ENCODE results near the gene CFAP251.

The CFAP251 gene

GRCh38 chr12:121968876-121969275 is 50.5 kb downstream of the CFAP251 start:
- H3K4me1 ChIP-seq (ENCODE audit: control insufficient read depth, insufficient read depth, low read length): no peaks in the 10 kb centered on the region
- ChIA-PET CTCF (no interaction called here), POLR2A (no interaction called here)
- H3K4me3 ChIP-seq (ENCODE audit: low read depth, low read length): no peak overlapping the region
- TF ChIP-seq ZBTB21 (tag by site-specific recombination; IDR thresholded peaks at IDR 0.05) (no peak), ZNF138 (tag by site-specific recombination; IDR thresholded peaks at IDR 0.05; ENCODE audit: borderline replicate concordance) (no peak), ZNF777 (tag by site-specific recombination; IDR thresholded peaks at IDR 0.05; ENCODE audit: borderline replicate concordance) (no peak), ZNF530 (tag by site-specific recombination; IDR thresholded peaks at IDR 0.05; ENCODE audit: low read depth) (no peak)
- H3K36me3 ChIP-seq (ENCODE audit: control insufficient read depth in 2 of 2, insufficient read depth in 1 of 2, low read length in 2 of 2): peaks cover 0 to 6% of the 10 kb centered on the region in 2 experiments; a peak in 1 of 3 replicates
- no peak overlapping the region for H3K27ac ChIP-seq (ENCODE audit: extremely low read depth, low read depth, low read length)
- no peaks in the 10 kb centered on the region for H3K9me3 ChIP-seq (ENCODE audit: control insufficient read depth, insufficient read depth, low read depth, low read length)

GRCh38 chr12:121969726-121970125 is 51.3 kb downstream of the CFAP251 start:
- no peak overlapping the region for H3K4me3 ChIP-seq (ENCODE audit: low read depth, low read length)
- peaks cover 0 to 6% of the 10 kb centered on the region in 2 experiments; a peak in 1 of 3 replicates for H3K36me3 ChIP-seq (ENCODE audit: control insufficient read depth in 2 of 2, insufficient read depth in 1 of 2, low read length in 2 of 2)
- POLR2A ChIA-PET: interaction anchor here (0.6 kb wide), 1 partner anchor 224 kb away, joined by 3 read pairs; no protein-coding TSS in a partner anchor
- CTCF ChIA-PET: no interaction called here
- TF ChIP-seq HIC1 (tag by site-specific recombination; IDR thresholded peaks at IDR 0.05): no peak
- no peaks in the 10 kb centered on the region for H3K9me3 ChIP-seq (ENCODE audit: control insufficient read depth, insufficient read depth, low read depth, low read length)
- no peaks in the 10 kb centered on the region for H3K4me1 ChIP-seq (ENCODE audit: control insufficient read depth, insufficient read depth, low read length)
- H3K27ac ChIP-seq (ENCODE audit: extremely low read depth, low read depth, low read length): no peak overlapping the region

DNA sequence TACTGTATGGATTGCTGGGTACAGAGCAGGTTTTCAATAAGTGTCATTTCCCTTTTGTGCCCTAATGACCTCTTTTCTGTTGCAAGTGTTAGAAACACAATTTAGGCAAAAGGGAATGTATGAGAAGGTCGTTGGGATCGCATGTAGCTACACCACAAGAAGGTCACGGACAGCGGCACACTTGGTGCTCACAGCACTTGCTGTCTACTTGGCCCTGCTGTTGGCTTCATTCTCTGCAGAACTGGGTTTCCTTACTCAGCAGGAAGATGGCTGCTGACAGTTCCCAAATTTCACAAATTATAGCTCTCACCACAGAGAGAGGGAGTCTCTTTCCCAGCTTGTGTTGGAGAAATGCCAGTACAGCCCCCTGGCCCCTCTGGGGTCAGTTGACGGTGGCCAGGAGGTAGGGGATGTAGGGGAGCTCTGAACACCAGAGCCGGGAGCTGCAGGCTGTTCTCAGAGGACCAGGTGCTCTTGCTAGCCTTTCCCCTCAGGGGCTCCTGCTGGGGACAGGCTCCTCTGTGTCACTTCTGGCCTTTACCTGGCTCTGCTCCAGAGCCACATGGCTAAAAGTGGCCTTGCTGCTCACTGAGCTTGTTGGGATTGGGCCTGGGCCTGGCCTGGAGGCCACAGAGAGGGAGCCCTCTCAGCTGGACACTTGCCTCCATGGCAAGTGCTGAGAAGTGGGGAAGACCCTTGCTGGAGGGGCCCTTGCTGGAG is 52.3 kb downstream of the CFAP251 start:
- no peak for TF ChIP-seq KLF9 (tag by site-specific recombination; IDR thresholded peaks at IDR 0.05; ENCODE audit: low read depth)
- no peak for TF ChIP-seq ZNF223 (tag by site-specific recombination; IDR thresholded peaks at IDR 0.05)
- TF ChIP-seq ZBTB7A (tag by site-specific recombination; IDR thresholded peaks at IDR 0.05; ENCODE audit: low read depth): no peak
- no peak for TF ChIP-seq ZBTB26 (tag by site-specific recombination; optimal IDR thresholded peaks at IDR 0.05)
- TF ChIP-seq ZFP69B (tag by site-specific recombination; IDR thresholded peaks at IDR 0.05): no peak
- no peak for TF ChIP-seq ZNF221 (tag by site-specific recombination; IDR thresholded peaks at IDR 0.05; ENCODE audit: borderline replicate concordance)
- no peak for TF ChIP-seq GLIS1 (tag by site-specific recombination; IDR thresholded peaks at IDR 0.05)
- no peak for TF ChIP-seq ZNF558 (tag by site-specific recombination; IDR thresholded peaks at IDR 0.05)
- TF ChIP-seq TRIM28 (IDR thresholded peaks at IDR 0.05; ENCODE audit: borderline replicate concordance, low read length): no peak
- no peak for TF ChIP-seq EGR2 (tag by site-specific recombination; IDR thresholded peaks at IDR 0.05; ENCODE audit: low read depth)
- Histone ChIP-seq H3K4me3 (ENCODE audit: low read depth, low read length) (no peak overlapping the region), H3K27ac (ENCODE audit: extremely low read depth, low read depth, low read length) (no peak overlapping the region), H3K9me3 (ENCODE audit: control insufficient read depth, insufficient read depth, low read depth, low read length) (no peaks in the 10 kb centered on the region), H3K4me1 (ENCODE audit: control insufficient read depth, insufficient read depth, low read length) (no peaks in the 10 kb centered on the region), H3K36me3 (ENCODE audit: control insufficient read depth in 2 of 2, insufficient read depth in 1 of 2, low read length in 2 of 2) (peaks cover 0 to 6% of the 10 kb centered on the region in 2 experiments; a peak in 1 of 3 replicates)
- POLR2A ChIA-PET: no interaction called here
- CTCF ChIA-PET: no interaction called here
